ENCODE results near the gene NECAB3.
A peak's percentile ranks its signal among the peaks of the same experiment; 100 is the strongest.

Gene NECAB3

DNA sequence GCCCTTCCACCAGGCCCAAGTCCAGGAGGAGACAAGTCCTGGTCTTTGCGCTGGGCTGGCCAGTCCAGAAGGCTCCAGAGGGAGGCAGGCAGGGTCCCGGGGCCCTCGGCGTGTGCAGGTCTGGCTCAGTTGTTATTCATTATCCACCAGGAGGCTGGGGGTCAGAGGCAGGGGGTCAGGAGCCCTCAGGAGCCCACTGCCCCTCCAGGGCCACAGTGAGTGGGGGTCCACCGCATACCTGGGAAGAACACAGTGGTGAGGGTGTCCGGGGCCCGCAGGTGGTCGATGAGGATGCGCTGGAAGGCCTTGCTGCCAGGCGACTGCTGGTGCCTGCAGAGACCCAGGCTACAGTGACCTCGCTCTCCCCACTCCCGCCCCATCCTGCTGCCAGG, 16.5 kb downstream of the NECAB3 start:
- Histone ChIP-seq H3K9me3 (ENCODE audit: control insufficient read depth in 5 of 5, low read length in 5 of 5) (no peaks in the 10 kb centered on the region), H3K4me3 (ENCODE audit: low read depth in 1 of 5, low read length in 5 of 5) (no peak overlapping the region), H3K9ac (ENCODE audit: low read length in 5 of 5) (no peak overlapping the region), H3K36me3 (ENCODE audit: control insufficient read depth in 5 of 5, insufficient read depth in 5 of 5, low read length in 5 of 5) (peaks cover 0 to 39% (median 31%) of the 10 kb centered on the region in 5 donors), H3K27ac (ENCODE audit: low read depth, low read length) (no peak overlapping the region), H3K27me3 (ENCODE audit: control insufficient read depth in 5 of 5, insufficient read depth in 4 of 5, low read length in 5 of 5) (no peaks in the 10 kb centered on the region), H3K4me1 (ENCODE audit: control insufficient read depth in 5 of 5, insufficient read depth in 5 of 5, low read length in 5 of 5) (peaks cover 0 to 12% (median 7%) of the 10 kb centered on the region in 5 donors)

DNA sequence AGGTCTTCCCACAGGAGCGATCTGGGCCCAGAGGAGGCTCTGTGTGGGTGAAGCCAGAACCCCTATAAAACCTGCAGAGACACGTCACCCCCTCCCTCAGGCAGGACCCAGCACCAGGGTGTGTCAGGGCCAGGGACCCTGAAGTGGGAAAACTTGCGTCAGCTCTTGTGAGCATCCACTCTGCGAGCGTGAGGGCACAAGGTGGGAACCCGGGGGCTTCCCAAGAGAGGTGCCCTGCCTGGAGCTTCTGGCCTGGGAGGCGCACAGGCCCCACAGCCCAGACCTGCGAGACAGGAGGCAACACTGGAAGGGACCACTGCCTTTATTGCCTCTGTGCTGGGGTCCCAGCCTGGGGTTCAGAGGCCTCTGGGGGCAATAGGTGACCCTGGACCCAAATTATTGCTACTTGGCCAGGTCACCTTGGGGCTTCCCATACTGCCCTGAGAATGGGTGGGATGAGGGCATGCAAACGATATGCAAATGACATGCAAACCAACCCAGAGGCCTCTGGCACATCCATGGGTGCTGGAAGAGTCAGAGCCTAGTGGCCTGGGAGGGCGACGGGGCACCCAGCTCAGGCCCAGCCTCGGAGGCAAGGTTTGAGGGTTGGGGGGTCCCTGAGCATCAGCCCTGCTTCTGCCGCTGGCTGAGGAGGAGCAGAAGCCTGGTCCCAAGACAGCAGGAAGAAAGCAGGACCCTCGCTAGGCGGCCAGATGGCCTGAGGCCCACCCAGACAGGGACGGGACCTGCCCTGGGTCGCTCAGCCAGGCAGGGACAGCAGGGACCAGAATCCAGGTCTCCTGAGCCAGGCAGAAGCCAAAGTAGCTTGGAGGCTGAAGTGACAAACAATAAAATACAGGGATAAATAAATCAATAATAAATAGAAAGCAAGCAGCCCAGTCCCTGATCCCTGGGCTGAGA, 17.2 kb downstream of the NECAB3 start:
- H3K4me1 ChIP-seq (ENCODE audit: control insufficient read depth in 5 of 5, insufficient read depth in 5 of 5, low read length in 5 of 5) = peaks cover 0 to 11% (median 8%) of the 10 kb centered on the region in 5 donors
- H3K4me3 ChIP-seq (ENCODE audit: low read depth in 1 of 5, low read length in 5 of 5) = no peak overlapping the region
- no peaks in the 10 kb centered on the region for H3K27me3 ChIP-seq (ENCODE audit: control insufficient read depth in 5 of 5, insufficient read depth in 4 of 5, low read length in 5 of 5)
- no peaks in the 10 kb centered on the region for H3K9me3 ChIP-seq (ENCODE audit: control insufficient read depth in 5 of 5, low read length in 5 of 5)
- no peak overlapping the region for H3K27ac ChIP-seq (ENCODE audit: low read depth, low read length)
- H3K36me3 ChIP-seq (ENCODE audit: control insufficient read depth in 5 of 5, insufficient read depth in 5 of 5, low read length in 5 of 5) = peaks cover 0 to 39% (median 31%) of the 10 kb centered on the region in 5 donors
- no peak overlapping the region for H3K9ac ChIP-seq (ENCODE audit: low read length in 5 of 5)

DNA sequence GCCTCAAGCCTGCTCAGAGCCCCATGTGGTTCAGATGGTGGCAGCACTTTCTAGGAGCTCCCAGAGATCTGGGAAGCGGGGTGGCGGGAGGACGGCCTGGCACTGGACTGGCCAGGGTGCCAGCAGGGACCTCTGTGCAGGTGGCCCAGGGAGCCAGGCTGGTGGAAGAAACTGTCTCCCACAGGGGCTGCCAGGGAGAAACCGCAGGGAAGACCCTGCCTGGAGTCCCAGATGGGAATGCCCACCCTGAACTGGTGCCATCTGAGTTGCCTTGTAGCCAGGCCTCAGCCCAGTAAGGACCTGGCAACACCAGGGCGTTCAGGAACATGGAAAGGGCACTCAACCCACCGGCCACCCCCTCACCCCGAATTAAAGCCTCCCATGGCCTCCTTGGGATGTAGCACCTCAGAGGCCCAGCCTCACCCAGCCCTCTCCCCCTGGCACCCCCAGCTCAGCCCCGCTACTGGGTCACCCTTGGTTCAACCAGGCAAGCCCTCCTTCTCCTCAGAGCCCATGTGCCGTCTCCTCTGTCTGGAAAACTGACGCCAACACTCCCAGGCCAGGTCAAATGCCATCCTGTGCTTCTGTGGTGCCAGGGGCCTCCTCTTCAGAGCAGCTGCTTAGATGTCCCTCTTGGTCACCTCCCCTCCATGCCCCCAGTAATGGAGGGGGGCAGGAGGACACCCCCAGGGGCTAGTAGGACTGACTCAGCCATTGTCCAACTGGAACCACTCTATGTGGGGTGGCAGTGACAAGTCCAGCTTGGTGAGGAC, 18.0 kb downstream of the NECAB3 start:
- no peak overlapping the region for H3K27ac ChIP-seq (ENCODE audit: low read depth, low read length)
- peaks cover 0 to 39% (median 31%) of the 10 kb centered on the region in 5 donors for H3K36me3 ChIP-seq (ENCODE audit: control insufficient read depth in 5 of 5, insufficient read depth in 5 of 5, low read length in 5 of 5)
- no peaks in the 10 kb centered on the region for H3K9me3 ChIP-seq (ENCODE audit: control insufficient read depth in 5 of 5, low read length in 5 of 5)
- H3K9ac ChIP-seq (ENCODE audit: low read length in 5 of 5) = no peak overlapping the region
- no peak overlapping the region for H3K4me3 ChIP-seq (ENCODE audit: low read depth in 1 of 5, low read length in 5 of 5)
- H3K27me3 ChIP-seq (ENCODE audit: control insufficient read depth in 5 of 5, insufficient read depth in 4 of 5, low read length in 5 of 5) = no peaks in the 10 kb centered on the region
- peaks cover 0 to 11% (median 8%) of the 10 kb centered on the region in 5 donors for H3K4me1 ChIP-seq (ENCODE audit: control insufficient read depth in 5 of 5, insufficient read depth in 5 of 5, low read length in 5 of 5)

DNA sequence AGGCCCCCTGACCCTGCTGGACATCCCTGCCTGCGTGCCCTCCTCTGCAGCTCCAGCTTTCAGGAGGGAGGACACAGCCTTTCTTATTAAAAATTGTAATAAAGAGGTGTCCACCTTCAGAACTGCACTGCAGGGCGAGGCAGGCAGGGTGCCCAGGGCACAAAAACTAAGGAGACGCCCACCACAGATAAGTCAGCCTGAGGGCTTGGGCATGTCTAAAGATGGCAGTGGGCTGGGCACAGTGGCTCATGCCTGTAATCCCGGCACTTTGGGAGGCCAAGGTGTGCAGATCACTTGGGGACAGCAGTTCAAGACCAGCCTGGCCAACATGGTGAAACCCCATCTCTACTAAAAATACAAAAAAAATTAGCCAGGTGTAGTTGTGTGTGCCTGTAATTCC, 19.1 kb downstream of the NECAB3 start:
- Histone ChIP-seq H3K9ac (ENCODE audit: low read length in 5 of 5) (no peak overlapping the region), H3K9me3 (ENCODE audit: control insufficient read depth in 5 of 5, low read length in 5 of 5) (no peaks in the 10 kb centered on the region), H3K36me3 (ENCODE audit: control insufficient read depth in 5 of 5, insufficient read depth in 5 of 5, low read length in 5 of 5) (peaks cover 0 to 35% (median 28%) of the 10 kb centered on the region in 5 donors), H3K4me1 (ENCODE audit: control insufficient read depth in 5 of 5, insufficient read depth in 5 of 5, low read length in 5 of 5) (peaks cover 0 to 11% (median 8%) of the 10 kb centered on the region in 5 donors), H3K4me3 (ENCODE audit: low read depth in 1 of 5, low read length in 5 of 5) (no peak overlapping the region), H3K27ac (ENCODE audit: low read depth, low read length) (no peak overlapping the region), H3K27me3 (ENCODE audit: control insufficient read depth in 5 of 5, insufficient read depth in 4 of 5, low read length in 5 of 5) (no peaks in the 10 kb centered on the region)

DNA sequence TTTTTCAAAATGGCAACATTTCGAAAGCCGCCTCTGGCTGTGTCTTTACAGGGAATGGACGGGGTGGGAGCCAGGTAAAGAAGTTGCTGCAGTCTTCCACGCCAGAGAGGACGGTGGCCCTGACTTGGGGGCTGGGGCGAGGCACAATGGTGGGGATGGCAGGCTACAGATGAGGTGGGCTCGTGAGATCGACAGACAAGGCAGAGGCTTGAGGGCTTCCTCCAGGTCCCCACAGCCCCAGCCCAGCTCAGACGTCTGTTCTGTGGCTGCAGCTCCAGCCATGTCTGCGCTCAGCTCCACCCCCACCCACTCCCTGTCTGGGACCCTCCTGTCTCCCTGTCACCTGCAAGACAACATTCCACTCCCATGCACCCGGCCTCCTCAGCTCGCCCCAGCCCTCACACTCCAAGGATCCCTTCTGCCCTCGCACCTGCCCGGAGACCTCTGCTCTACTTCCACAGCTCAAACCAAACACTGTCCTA, 19.5 kb downstream of the NECAB3 start:
- Histone ChIP-seq H3K36me3 (ENCODE audit: control insufficient read depth in 5 of 5, insufficient read depth in 5 of 5, low read length in 5 of 5) (peaks cover 0 to 30% (median 24%) of the 10 kb centered on the region in 5 donors), H3K27ac (ENCODE audit: low read depth, low read length) (no peak overlapping the region), H3K9ac (ENCODE audit: low read length in 5 of 5) (no peak overlapping the region), H3K27me3 (ENCODE audit: control insufficient read depth in 5 of 5, insufficient read depth in 4 of 5, low read length in 5 of 5) (no peaks in the 10 kb centered on the region), H3K4me1 (ENCODE audit: control insufficient read depth in 5 of 5, insufficient read depth in 5 of 5, low read length in 5 of 5) (peaks cover 0 to 11% (median 8%) of the 10 kb centered on the region in 5 donors), H3K4me3 (ENCODE audit: low read depth in 1 of 5, low read length in 5 of 5) (no peak overlapping the region), H3K9me3 (ENCODE audit: control insufficient read depth in 5 of 5, low read length in 5 of 5) (no peaks in the 10 kb centered on the region)

DNA sequence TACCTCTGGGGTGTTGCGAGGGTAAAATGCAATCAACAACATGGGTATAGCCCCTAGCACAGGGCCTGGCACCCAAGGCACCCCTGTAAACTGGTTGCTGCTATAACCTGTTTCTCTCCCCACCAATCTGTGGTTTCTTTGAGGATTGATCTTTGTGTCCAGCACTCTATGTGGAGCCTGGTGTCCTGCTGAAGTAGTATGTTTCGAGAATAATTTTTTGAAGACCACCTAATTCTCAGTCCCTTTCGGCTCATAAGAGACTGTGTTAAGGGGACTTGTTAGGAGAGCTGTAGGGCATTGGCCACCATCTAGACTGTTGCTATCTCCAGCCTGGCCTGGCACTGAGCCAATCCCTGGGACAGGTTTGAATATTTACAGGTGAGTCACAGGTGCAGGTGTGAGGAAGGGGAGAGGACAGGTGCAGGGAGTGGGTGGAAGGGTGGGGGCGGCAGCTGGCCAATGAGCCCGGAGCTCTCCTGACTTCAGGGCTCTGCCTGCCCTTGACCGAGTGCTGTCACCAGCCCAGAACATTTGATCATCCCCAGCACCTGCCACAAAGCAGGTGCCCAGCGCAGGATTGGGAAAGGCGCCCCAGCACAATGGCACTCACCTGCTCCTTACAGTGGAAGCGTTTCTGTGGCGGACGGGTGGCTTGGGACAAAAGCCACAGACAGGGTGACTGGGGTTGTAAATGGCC, 20.2 kb downstream of the NECAB3 start:
- peaks cover 0 to 24% (median 17%) of the 10 kb centered on the region in 5 donors for H3K36me3 ChIP-seq (ENCODE audit: control insufficient read depth in 5 of 5, insufficient read depth in 5 of 5, low read length in 5 of 5)
- no peak overlapping the region for H3K9ac ChIP-seq (ENCODE audit: low read length in 5 of 5)
- H3K27me3 ChIP-seq (ENCODE audit: control insufficient read depth in 5 of 5, insufficient read depth in 4 of 5, low read length in 5 of 5) = no peaks in the 10 kb centered on the region
- H3K4me1 ChIP-seq (ENCODE audit: control insufficient read depth in 5 of 5, insufficient read depth in 5 of 5, low read length in 5 of 5) = peaks cover 0 to 17% (median 14%) of the 10 kb centered on the region in 5 donors
- H3K9me3 ChIP-seq (ENCODE audit: control insufficient read depth in 5 of 5, low read length in 5 of 5) = no peaks in the 10 kb centered on the region
- H3K27ac ChIP-seq (ENCODE audit: low read depth, low read length) = no peak overlapping the region
- no peak overlapping the region for H3K4me3 ChIP-seq (ENCODE audit: low read depth in 1 of 5, low read length in 5 of 5)

DNA sequence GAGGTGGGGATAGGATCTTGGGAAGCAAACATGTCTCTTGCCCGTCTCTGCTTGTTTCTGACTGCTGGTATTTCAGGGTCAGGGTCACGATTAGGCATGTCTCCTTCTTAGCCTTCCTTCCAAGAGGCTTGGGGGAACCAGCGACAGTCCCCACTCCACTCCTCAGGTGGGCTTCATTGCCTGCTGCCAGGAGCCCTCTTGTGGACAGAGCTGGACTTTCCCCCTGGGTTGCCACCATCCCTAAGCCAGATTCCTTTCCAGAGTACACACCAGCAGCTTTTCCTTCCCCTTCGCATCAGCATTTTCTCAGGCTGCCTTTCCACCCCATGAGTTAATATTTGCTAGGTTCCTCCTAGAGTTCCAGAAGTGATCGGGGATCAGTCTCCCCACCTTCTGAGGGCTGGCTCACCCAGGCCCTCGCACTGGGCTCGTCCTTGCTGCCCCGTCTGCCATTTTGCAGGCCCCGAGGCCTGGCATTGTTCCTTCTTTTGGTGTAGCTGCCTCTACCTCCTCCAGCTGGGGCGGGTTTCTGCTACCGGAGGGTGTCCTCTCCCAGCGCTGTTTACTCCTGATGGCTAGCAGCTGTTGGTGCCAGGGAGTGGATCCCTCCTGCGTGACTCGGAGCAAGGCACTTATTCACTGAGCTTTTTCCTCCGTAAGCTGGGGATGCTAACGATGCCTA, 20.9 kb downstream of the NECAB3 start:
- Histone ChIP-seq H3K27ac (ENCODE audit: low read depth, low read length) (no peak overlapping the region), H3K4me1 (ENCODE audit: control insufficient read depth in 5 of 5, insufficient read depth in 5 of 5, low read length in 5 of 5) (peaks cover 2 to 22% (median 15%) of the 10 kb centered on the region in 5 donors), H3K36me3 (ENCODE audit: control insufficient read depth in 5 of 5, insufficient read depth in 5 of 5, low read length in 5 of 5) (peaks cover 0 to 17% (median 12%) of the 10 kb centered on the region in 5 donors), H3K9me3 (ENCODE audit: control insufficient read depth in 5 of 5, low read length in 5 of 5) (no peaks in the 10 kb centered on the region), H3K9ac (ENCODE audit: low read length in 5 of 5) (peak overlapping the region in 1 of 5 donors; percentile 14), H3K27me3 (ENCODE audit: control insufficient read depth in 5 of 5, insufficient read depth in 4 of 5, low read length in 5 of 5) (no peaks in the 10 kb centered on the region), H3K4me3 (ENCODE audit: low read depth in 1 of 5, low read length in 5 of 5) (no peak overlapping the region)

DNA sequence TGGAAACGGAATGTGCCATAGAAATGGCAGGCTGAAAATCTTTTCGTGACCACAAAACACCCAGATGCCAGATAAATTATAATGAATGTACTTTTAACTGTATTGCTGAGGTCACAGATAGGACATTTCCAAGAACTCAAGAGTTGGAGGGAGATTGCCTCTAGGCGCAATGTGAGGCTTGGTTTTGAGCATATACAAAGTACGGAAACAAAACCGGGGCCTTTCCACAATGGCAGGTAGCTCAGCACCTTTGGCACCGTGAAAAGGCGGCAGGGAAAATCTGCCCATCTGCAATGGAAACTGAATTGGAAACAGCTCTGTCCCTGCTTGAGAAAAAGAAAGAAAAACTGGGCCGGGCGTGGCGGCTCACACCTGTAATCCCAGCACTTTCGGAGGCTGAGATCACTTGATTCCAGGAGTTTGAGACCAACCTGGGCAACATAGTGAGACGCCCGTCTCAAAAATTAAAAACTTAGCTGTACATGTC, 22.6 kb downstream of the NECAB3 start:
- no peaks in the 10 kb centered on the region for H3K27me3 ChIP-seq (ENCODE audit: control insufficient read depth in 5 of 5, insufficient read depth in 4 of 5, low read length in 5 of 5)
- H3K36me3 ChIP-seq (ENCODE audit: control insufficient read depth in 5 of 5, insufficient read depth in 5 of 5, low read length in 5 of 5) = peaks cover 0 to 3% (median 0%) of the 10 kb centered on the region in 5 donors
- H3K27ac ChIP-seq (ENCODE audit: low read depth, low read length) = no peak overlapping the region
- H3K9me3 ChIP-seq (ENCODE audit: control insufficient read depth in 5 of 5, low read length in 5 of 5) = no peaks in the 10 kb centered on the region
- H3K9ac ChIP-seq (ENCODE audit: low read length in 5 of 5) = peak overlapping the region in 1 of 5 donors; percentile 14
- H3K4me1 ChIP-seq (ENCODE audit: control insufficient read depth in 5 of 5, insufficient read depth in 5 of 5, low read length in 5 of 5) = peaks cover 2 to 23% (median 15%) of the 10 kb centered on the region in 5 donors
- no peak overlapping the region for H3K4me3 ChIP-seq (ENCODE audit: low read depth in 1 of 5, low read length in 5 of 5)

All from subcutaneous abdominal adipose tissue (tissue), 5 donors.